Progenitor cell of endocrine pancreas (in vitro differentiated cells): ENCODE measurements around the gene NME3. TPM values are rescaled to one million over a fixed set of nuclear protein-coding genes. Genes with fewer than 3 reads are reported as not detected.

Source experiments
- DNase-seq: peaks from one replicate; pipeline ENCODE4 v3.0.0; 2021; ENCODE audit warnings: low spot score; ENCODE audit not compliant: unreplicated experiment
- H3K27ac Mint-ChIP-seq: 2 replicates; pipeline ENCODE4 v1.8.0; 2021; ENCODE audit warnings: mild to moderate bottlenecking, moderate library complexity, mixed read lengths
- H3K27me3 Mint-ChIP-seq: 2 replicates; pipeline ENCODE4 v1.8.0; 2021; ENCODE audit warnings: mixed read lengths
- H3K36me3 Mint-ChIP-seq: 2 replicates; pipeline ENCODE4 v1.8.0; 2022; ENCODE audit warnings: mixed read lengths; ENCODE audit not compliant: insufficient read depth
- H3K4me1 Mint-ChIP-seq: 2 replicates; pipeline ENCODE4 v1.8.0; 2021; ENCODE audit warnings: low read depth, mixed read lengths
- H3K4me3 Mint-ChIP-seq: 2 replicates; pipeline ENCODE4 v1.8.0; 2021; ENCODE audit warnings: low read depth, mild to moderate bottlenecking, moderate library complexity, mixed read lengths
- H3K9me3 Mint-ChIP-seq: 2 replicates; pipeline ENCODE4 v1.8.0; 2021; ENCODE audit warnings: low read depth, mixed read lengths
- CTCF ChIP-seq: fragments of 200-600 bp; sonication (generic); IDR thresholded peaks from one replicate; pipeline ENCODE4 v1.5.0; 2021; ENCODE audit warnings: antibody characterized with exemption, mild to moderate bottlenecking; ENCODE audit not compliant: unreplicated experiment
- total RNA-seq: library from RNA; stranded (reverse); gene quantifications from 2 replicates; pipeline ENCODE4 v1.2.1, GENCODE V29; 2021

NME3 gene
- total RNA-seq, 1 donor from 2014 or later = 34.4 TPM

GRCh38 chr16:1812732-1813163, 41.4 kb upstream of the NME3 start:
- H3K4me3 Mint-ChIP-seq = no peak overlapping the region
- H3K9me3 Mint-ChIP-seq = no peaks in the 10 kb centered on the region
- peak; percentile 54 for TF ChIP-seq CTCF
- no peaks in the 10 kb centered on the region for H3K27me3 Mint-ChIP-seq
- H3K36me3 Mint-ChIP-seq = peaks cover 18% of the 10 kb centered on the region
- no peak for DNase-seq
- no peaks in the 10 kb centered on the region for H3K4me1 Mint-ChIP-seq
- no peak overlapping the region for H3K27ac Mint-ChIP-seq

GRCh38 chr16:1810536-1810935, 39.2 kb upstream of the NME3 start:
- Mint-ChIP-seq H3K4me3 (no peak overlapping the region), H3K9me3 (no peaks in the 10 kb centered on the region), H3K27ac (no peak overlapping the region), H3K36me3 (peaks cover 33% of the 10 kb centered on the region), H3K27me3 (no peaks in the 10 kb centered on the region), H3K4me1 (no peaks in the 10 kb centered on the region)
- no peak for DNase-seq
- TF ChIP-seq CTCF = no peak

GRCh38 chr16:1810106-1810505, 38.8 kb upstream of the NME3 start:
- H3K9me3 Mint-ChIP-seq = no peaks in the 10 kb centered on the region
- no peak overlapping the region for H3K4me3 Mint-ChIP-seq
- H3K36me3 Mint-ChIP-seq = peaks cover 31% of the 10 kb centered on the region
- no peak for TF ChIP-seq CTCF
- no peak overlapping the region for H3K27ac Mint-ChIP-seq
- H3K27me3 Mint-ChIP-seq = no peaks in the 10 kb centered on the region
- H3K4me1 Mint-ChIP-seq = no peaks in the 10 kb centered on the region
- DNase-seq = no peak

- H3K4me1 Mint-ChIP-seq = no peaks in the 10 kb centered on the region
- H3K4me3 Mint-ChIP-seq = no peak overlapping the region
- DNase-seq = no peak
- H3K9me3 Mint-ChIP-seq = no peaks in the 10 kb centered on the region
- no peak for TF ChIP-seq CTCF
- no peaks in the 10 kb centered on the region for H3K27me3 Mint-ChIP-seq
- H3K36me3 Mint-ChIP-seq = peaks cover 29% of the 10 kb centered on the region
- no peak overlapping the region for H3K27ac Mint-ChIP-seq
Measured at GRCh38 chr16:1809281-1809801, 38.0 kb upstream of the NME3 start.

GRCh38 chr16:1808691-1809090, 37.3 kb upstream of the NME3 start:
- H3K27ac Mint-ChIP-seq = no peak overlapping the region
- peaks cover 27% of the 10 kb centered on the region for H3K36me3 Mint-ChIP-seq
- TF ChIP-seq CTCF = no peak
- no peaks in the 10 kb centered on the region for H3K4me1 Mint-ChIP-seq
- no peak for DNase-seq
- H3K9me3 Mint-ChIP-seq = no peaks in the 10 kb centered on the region
- no peaks in the 10 kb centered on the region for H3K27me3 Mint-ChIP-seq
- H3K4me3 Mint-ChIP-seq = no peak overlapping the region
